Left renal pelvis (tissue), 4 donors: ENCODE measurements around the gene MALRD1. TPM values are rescaled to one million over a fixed set of nuclear protein-coding genes. Genes with fewer than 3 reads are reported as not detected.
"Not testable (repeated sequence)": the region's sequence is repeated elsewhere in the genome, so short reads cannot be mapped to it uniquely, and the experiment has no call there.

Experiments
- DNase-seq, 4 donors: peaks; one replicate each; pipeline ENCODE4 v3.0.0-alpha.2; 2013; ENCODE audit warnings: low read depth in 4 of 4, low spot score in 3 of 4
- polyA plus RNA-seq, 4 donors: library from polyadenylated mRNA; unstranded; fragments of 120-200 nt; gene quantifications; one replicate each; pipeline ENCODE4 v1.2.1, GENCODE V29; 2013; ENCODE audit not compliant: insufficient read length in 4 of 4

Gene MALRD1
- polyA plus RNA-seq, 4 donors: 2.0 to 3.4 (median 2.4) TPM

DNA sequence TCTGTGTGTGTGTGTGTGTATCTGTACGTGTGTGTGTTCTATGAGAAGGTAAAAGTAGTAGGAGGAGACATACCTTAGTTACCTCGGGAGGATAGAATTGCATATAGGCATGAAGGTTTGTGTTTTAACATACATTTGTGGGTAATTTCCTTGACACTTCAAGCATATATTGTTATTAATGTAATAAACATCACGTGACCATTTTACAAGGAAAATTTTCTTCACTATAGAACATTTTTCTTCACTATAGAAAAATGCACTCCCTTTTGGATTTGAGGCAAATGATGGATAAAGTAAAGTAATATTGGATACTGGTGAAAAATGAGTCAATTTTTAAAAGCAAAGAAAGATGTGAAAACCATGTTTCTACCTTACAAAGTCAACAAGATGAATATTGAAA lies 640.6 kb downstream of the MALRD1 start:
- DNase-seq: no peak

DNA sequence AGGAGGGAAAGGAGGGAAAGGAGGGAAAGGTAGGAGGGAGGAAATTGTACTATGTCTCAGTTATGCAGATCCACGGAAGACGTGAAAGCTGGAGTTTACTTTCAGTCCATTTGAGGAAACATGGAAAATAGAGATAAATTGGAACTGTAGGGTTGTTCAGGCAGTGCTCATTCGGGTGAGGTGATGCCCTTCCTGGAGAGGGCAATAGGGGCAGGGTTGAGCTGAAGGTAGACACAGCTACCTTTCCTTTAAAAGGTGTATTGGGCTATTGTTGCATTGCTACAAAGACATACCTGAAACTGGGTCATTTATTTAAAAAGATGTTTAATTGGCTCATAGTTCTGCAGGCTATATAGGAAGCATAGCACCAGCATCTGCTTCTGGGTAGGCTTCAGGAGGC lies 650.7 kb downstream of the MALRD1 start:
- DNase-seq: no peak

DNA sequence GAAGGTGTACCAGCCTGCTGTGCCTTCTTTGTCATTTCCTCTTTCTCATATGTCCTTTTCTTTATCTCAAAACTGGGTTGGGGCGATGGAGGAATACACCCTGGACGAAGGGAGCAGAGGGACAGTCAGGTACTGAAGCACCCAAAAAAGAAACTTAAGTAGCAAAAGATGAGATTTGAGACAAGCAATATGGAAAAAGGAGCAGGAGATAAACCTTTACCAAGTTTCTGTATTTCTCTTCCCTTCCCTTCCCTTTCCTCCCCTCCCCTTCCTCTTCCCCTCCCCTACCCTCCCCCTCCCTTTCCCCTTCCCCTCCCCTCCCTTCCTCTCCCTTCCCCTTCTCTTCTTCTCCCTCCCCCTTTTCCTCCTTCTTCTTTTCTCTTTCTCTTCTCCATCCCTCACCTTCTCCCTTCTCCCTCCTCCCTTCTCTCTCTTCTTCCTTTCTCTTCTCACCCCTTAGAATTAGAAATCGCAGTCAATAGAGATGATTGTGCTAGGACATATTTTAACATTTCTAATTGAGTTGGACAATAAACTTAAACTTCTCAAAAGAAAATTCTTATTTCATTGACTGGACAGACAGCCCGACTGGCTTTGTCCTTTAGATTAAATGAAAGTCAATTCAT lies 652.9 kb downstream of the MALRD1 start:
- DNase-seq: no peak

DNA sequence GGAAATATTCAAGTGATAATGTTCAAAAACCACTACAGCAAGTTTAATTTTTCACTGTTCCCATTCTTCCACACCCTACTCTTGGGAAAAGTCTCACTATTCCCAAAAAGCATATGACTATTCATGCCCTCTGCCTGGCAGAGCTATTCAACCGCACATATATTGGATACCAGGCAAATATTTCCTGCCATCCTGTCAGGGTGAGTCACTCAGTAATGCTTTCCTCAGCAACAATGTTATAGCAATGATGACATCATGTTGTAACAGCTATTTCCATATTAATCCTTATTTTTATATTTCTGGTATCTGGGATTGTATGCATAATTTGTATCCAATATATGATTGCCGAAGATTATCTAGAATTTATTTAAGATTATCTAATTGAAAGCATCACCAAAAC lies 653.6 kb downstream of the MALRD1 start:
- no peak for DNase-seq

DNA sequence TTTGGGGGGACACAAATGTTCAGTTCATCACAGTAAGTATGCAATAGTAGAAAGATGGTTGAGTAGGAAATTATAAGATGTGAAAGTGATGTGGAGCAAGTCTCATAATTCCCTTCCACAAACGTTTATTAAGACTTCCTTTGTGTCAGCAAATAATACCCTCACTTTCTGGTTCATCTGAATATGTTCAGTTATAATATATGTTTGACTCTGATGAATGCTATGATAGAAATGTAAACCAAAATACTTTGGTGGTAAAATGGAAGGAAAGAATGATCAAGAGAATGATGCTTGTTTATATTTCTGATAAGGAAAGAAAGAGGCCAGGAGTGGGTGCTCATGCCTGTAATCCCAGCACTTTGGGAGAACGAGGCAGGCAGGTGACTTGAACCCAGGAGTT lies 655.9 kb downstream of the MALRD1 start:
- no peak for DNase-seq

DNA sequence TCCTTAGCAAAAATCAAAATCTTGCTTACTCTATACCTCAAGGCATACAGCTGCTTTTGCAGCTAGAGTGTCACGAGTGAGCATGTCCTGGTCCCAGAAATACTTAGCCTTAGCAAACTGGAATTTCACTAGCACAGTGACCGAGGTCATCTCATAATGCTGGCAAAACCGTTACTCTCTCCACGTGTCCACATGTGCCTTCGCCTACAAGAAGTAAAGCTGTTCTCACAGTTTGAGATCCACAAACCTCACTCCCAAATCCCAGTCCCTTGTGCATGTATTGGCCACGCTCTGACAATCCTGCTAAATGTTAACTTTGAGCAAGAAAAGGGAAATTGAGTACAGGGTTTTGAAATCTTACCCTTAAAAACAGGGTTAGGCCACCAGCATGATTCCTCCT lies 656.6 kb downstream of the MALRD1 start:
- DNase-seq: no peak

DNA sequence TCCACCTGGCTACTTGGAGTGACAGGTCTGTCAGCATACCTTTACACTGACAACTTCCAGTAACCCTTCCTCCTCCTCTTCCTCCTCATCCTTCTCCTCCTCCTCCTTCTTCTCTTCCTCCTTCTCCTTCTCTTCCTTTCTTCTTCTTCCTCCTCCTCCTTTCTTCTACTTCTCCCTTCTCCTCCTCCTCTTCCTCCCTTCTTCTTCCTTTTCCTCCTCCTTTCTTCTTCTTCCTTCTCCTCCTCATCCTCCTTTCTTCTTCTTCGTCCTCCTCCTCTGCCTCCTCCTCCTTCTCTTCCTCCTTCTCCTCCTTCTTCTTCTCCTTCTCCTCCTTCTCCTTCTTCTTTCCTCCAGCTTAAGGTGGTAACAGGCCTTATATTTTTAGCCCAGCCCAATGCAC lies 658.3 kb downstream of the MALRD1 start:
- no peak for DNase-seq

DNA sequence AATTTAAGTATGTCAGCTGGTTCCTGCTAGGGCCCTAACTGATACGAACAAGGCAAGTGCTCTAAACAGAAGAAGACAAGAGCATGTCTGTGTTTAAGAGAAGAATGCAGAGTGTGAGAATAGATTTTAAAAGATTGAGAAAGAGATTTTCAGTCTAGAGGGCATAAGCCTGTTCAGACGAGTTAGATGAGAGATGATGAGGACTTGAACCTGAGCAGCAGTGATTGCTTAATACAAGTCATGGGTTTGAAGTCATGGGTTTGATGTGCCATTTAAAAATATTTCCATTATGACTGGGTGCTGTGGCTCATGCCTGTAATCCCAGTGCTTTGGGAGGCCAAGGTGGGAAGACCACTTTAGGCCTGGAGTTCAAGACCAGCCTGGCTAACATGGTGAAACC lies 658.8 kb downstream of the MALRD1 start:
- DNase-seq: no peak

DNA sequence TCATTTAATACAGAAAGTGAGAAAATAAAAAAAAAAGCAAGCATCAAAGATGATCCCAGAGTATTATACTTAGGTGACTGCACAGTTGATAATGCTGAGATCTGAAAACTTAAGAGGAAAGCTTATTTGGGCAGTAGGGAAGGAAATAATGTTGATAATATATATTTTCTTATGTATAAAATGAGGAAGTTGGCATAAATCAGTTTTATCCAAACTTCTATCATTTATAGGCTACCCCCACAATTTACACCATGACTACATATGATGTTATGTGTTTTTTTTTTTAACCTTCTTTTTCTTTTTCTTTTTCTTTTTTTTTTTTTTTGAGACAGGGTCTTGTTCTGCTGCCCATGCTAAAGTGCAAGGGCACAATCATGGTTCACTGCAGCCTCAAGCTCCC lies 659.4 kb downstream of the MALRD1 start:
- no peak for DNase-seq

DNA sequence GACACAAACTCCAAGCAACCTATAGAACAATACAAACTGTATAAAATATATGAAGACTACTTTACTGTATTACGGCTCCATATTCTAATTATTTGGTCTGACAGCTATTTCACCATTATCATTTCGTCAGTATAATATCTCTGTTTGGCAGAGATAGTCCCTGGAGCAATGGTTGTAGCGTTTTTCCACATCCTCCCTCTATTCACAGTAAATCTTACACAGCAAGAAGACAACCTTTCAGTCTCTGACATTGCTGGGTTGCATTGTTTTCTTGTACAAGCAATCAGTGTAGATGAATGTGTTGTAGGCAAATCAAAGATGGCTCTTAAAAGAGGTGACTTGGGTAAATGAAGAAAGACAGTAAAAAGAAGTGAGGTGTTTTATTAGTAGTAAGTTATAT lies 662.0 kb downstream of the MALRD1 start:
- no peak for DNase-seq

DNA sequence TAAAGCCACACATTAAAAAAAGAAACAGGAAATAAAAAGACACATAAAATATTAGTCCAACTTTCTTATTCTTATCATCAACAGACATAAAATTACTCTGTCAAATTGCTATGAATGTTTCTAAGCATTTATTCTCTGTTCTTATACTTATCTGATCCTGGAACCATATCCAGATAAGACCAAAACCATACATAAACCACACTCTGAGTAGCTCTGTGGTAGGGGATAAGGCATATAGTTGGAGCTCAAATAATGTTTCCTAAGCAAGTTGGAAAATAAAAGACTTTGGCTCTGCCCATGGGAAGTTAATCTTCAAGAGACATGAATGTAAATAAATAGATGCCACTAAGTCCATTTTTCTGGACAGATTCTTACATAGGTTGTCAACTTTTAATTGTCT lies 664.6 kb downstream of the MALRD1 start:
- DNase-seq: no peak

DNA sequence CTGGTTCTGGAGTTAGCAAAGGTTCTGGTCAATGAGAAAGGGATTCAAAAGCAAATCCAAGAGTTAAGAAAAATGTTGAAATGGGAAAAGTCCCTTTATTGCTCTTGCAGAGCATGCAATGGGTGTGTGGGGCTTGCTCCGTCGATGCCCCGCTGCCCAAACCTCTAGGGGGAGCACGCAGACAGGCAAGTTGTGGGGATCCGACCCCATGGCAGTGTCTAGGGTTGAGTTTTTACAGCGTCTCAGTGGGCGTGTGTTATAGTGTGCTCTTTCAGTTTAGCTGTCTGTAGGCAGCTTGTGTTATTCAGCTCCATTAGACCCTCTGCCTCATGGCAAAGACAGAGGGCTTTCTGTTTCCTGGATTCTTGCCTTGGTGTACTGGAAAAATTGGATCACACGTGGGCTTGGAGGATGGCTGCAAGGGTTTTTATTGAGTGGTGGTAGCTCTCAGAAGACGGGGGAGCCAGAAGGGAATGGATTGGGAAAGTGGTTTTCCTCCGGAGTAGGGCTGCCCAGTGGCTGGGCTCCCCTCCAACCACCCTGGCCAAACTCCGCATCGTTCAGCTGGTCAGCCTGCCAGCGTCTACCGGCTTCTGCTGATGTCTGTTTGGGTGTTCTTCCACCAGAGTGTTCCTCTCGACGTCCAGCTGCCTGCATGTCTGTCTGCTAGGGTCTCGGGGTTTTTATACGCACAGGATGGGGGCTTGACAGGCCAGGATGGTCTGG lies 665.4 kb downstream of the MALRD1 start:
- no peak for DNase-seq

DNA sequence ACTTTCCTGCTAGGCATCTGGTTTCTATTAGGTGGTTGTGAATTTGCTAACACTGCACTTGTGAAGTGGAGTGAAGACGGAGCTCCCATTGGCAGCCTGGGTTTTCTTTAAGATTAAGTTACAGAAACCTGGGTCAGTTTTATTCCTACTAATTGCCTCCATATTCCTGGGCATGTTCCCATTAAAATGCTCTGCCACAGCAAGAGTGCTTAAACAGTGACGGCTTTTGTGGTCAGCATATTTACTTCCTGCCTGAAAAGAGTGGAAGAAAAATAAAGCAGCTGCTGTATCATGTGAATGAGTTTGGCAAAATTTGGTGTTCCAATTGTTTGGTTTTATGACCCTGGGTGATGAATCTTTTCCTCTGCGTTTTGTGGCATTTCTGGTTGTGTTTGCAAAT lies 670.7 kb downstream of the MALRD1 start:
- DNase-seq: no peak

DNA sequence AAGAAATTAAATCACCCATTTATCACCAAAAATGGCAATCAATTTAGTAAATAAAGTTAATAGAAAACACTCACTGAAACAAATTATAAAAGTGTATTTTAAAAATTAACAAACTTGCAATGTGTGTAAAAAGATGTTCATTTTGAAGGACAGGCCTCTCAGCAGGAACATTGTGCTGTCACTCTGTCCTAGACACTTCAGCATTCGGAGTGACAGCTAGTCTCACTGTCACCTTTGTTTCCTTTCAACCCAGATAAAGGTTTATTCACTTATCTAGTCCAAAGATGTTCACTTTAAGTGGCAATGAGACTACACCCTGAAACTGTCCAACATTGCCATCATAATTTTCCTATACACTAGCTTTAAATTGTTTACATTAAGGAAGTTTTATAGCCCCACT lies 675.7 kb downstream of the MALRD1 start:
- no peak for DNase-seq

DNA sequence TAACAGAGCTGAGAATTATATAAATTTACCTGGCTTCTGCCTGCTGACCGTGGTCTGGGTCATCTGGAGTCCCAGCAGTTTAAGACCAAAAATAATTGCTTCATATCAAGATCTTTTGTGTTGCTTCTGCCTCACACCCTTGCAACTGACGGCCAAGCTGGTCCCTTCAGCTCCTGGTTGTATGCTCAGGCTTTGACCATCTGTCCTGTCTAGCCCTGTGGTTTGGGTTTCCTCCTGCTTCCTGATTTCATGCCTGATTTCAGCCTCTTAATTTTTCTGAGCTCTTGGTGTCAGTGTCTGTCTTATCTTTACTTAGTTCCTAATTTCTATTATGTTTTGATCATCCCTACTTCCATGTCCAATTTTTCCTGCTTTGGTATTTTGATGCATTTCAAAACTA lies 679.8 kb downstream of the MALRD1 start:
- DNase-seq: no peak

DNA sequence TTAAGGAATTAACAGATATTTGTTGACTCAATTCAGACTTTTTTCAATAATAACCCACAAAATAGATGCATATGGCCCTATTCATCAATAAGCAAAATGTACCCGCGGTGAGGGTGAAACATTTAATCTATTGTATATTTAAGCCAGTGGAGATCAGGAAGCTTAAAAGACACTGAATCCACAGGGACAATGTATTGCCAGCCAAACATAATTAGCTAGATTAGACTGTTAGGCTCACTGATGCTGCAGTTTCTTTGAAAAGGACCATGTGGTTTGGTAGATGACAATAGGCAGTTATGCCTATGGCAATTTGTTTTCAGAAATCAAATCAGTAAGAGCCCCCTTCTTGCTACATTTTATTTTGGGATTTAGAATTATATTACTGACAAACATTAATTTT lies 680.4 kb downstream of the MALRD1 start:
- DNase-seq: no peak

DNA sequence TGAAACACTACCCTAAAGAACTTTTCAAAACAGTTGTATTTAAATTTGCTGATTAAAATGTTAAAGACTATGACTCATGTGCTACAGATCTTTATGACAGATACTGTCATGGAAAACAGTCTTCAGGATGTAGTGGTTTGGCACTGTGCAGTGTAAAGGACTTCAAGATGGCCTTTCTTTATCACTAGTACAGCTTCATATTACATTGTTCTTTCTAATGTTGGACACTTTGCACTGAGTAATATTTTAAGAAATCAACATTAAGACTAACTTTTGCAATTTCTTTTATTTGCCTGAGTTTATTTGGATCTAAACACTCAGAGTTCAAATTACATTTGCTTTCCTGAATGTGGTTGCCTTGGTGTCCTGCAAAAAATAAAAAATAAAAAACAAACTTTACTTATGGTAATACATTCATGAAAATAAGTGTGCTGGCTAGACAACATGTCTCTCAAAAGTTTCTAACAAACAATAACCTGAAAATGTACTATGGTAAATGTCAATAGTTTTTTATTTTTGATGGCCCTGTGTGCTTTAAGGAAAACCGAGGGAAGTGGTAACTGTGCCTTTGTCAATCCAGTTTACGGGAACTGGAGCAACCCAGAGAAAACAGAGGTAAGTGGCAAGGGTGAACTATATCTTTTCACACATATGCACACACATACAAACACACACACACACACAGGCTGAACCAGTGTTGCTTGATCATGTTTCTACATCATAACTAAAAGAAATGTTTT lies 681.7 kb downstream of the MALRD1 start:
- DNase-seq: no peak

DNA sequence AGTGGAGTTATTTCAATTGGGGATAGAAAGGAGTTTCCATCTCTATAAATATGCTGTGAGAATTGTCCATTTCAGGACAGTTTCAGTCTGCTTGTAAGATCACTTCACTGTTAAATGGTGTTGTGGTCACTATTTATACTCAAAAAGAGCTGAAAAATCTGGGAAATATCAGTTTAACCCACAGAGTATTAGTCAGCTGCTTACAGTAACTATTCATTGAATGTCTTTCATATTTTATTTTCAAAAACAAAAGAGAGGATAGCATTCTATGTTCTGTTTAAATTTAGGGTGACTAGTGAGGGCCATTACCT lies 682.3 kb downstream of the MALRD1 start:
- no peak for DNase-seq

DNA sequence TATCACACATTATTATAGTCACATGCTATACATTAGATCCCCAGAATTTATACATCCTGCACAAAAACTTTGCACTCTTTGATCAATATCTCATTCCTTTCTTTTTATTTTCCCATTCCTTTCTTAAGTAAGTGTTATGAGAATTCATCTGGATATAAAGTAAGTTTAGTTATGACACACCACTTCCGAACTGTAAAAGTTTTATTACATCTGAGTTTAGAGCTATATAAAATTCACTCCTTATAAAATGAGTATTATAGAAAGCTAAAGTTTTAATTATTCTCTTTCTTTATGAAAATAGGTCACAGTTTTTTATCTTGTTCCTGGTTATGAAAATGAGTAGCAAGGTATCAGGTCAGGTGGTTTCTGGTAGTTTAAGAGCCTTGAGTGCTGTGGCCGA lies 683.0 kb downstream of the MALRD1 start:
- no peak for DNase-seq

DNA sequence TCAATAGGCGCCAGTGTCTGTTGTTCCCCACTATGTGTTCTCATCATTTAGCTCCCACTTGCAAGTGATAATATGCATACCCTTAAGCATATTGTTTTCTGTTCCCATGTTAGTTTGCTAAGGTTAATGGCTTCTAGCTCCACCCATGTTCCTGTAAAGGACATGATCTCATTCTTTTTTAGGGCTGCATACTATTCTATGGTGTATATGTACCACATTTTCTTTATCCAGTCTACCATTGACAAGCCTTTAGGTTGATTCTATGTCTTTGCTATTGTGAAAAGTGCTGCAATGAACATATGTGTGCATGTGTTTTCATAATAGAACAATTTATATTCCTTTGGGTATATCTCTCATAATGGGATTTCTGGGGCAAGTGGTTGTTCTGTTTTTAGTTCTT lies 689.8 kb downstream of the MALRD1 start:
- DNase-seq: no peak

DNA sequence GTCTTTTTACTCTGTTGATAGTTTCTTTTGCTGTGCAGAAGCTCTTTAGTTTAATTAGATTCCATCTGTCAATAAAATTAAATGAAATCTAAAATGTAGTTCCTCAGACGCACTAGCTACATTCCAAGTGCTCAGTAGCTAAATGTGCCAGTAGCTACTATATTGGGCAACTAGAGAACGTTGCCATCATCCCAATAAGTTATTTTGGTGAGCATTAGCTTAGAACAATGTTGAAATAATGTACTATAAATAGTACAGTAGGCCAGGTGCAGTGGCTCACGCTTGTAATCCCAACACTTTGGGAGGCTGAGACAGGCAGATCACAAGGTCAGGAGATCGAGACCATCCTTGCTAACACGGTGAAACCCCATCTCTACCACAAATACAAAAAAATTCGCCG lies 690.6 kb downstream of the MALRD1 start:
- DNase-seq: not testable (repeated sequence)

DNA sequence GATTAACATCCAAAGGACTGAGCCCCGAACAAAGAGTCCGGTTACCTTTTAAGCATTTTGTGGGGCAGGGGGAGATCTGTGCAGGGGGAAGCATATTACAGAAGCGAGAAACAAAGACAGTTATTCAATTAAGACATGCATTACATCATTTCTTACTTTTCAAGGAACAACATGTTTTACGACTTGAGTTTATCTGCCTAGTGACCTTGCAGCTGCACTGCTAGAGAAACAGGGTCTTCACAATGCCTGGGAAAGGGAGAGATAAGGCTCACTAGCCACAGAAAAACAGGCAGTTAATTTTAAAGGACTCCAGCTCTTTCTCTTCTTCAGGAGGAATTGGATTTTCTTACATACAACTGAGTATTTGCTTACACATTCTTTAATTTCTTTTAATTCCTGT lies 693.5 kb downstream of the MALRD1 start:
- not testable (repeated sequence) for DNase-seq
